Pancreas (tissue), 10 donors: ENCODE data around the gene RNF144A. TPM values are rescaled to one million over a fixed set of nuclear protein-coding genes. Genes with fewer than 3 reads are reported as not detected.

Experiments
- ATAC-seq, 4 donors: fragments of 200-7000 bp; cut with Tn5 transposase; one replicate each; pipeline versions ENCODE4 v1.8.0 to v1.9.1; 2020; ENCODE audit warnings: mild to moderate bottlenecking in 4 of 4, moderate library complexity in 4 of 4
- DNase-seq, 6 donors: peaks; one replicate each; pipeline ENCODE4 v3.0.0-alpha.2; 2020
- FAIRE-seq: peaks from 2 replicates; lab custom pipeline; 2012; peaks lifted over from hg19 to GRCh38; lab: Jason Lieb, UNC
- H3K27ac ChIP-seq, 4 donors: fragments of 200-600 bp; sonication (generic); 1 replicate in 3 of 4; 2 replicates in 1 of 4; pipeline versions ENCODE4 v1.5.0 to v1.8.0; 2020
- H3K27me3 ChIP-seq, 4 donors: fragments of 200-600 bp; one replicate each; pipeline ENCODE4 v1.8.0; 2021
- H3K36me3 ChIP-seq, 3 donors: fragments of 200-600 bp; sonication (generic) in 1 of 3; one replicate each; pipeline versions ENCODE4 v1.5.0 to v1.8.0; 2020 to 2021
- H3K4me1 ChIP-seq, 3 donors: fragments of 200-600 bp; one replicate each; pipeline ENCODE4 v1.8.0; 2021
- H3K4me3 ChIP-seq, 4 donors: fragments of 200-600 bp; sonication (generic) in 2 of 4; one replicate each; pipeline versions ENCODE4 v1.5.0 to v1.8.0; 2020 to 2021
- H3K9me3 ChIP-seq, 4 donors: fragments of 200-600 bp; one replicate each; pipeline ENCODE4 v1.8.0; 2021
- CTCF ChIP-seq, 4 donors: fragments of 200-600 bp; sonication (generic) in 3 of 4; IDR thresholded peaks; one replicate each; pipeline versions ENCODE4 v1.5.0 to v1.8.0; 2021; ENCODE audit warnings: antibody characterized with exemption in 4 of 4
- WGBS, 2 donors: extraction: QIAGEN DNeasy Blood & Tissue Kit; methylation state at CpG; one replicate each; pipeline ENCODE4 v1.1.7; 2013; 5-methylcytosine and 5-hydroxymethylcytosine counted together
- intact Hi-C, 3 donors: fragments of 100-400 bp; cut with DNase I; formaldehyde crosslinking; loops; one replicate each; pipeline versions ENCODE4 v1.11.1 to v1.14.2; 2022
- polyA plus RNA-seq, 2 donors: library from polyadenylated mRNA; stranded (reverse); fragments of 200-250 nt; gene quantifications; one replicate each; pipeline ENCODE4 v1.2.3, GENCODE V29; 2013
- total RNA-seq, 6 donors: library from RNA; stranded (reverse); fragmentation: NEBNext Ultra II Directional in 4 of 6; extraction: Animal tissue kit (Norgen Biotek cat#: 25700) in 4 of 6; gene quantifications; one replicate each; pipeline versions ENCODE4 v1.2.1 to v1.2.4, GENCODE V29; 2021 to 2023
- donor health status: healthy with polysubstance abuse.
- donor health status: DM: no; HTN: no; CAD: no; lungs with moderate emphysema.
- donor health status: DM: no; HTN: no; CAD: no.
- donor health status: control.
- donor health status: control.
- donor health status: Bipolar disorder and iron deficiency.
- donor health status: DM: yes; HTN: yes; CAD: no.
- donor health status: DM: no; HTN: no; CAD: no.
- donor health status: DM: no; HTN: no; CAD: no.
- donor health status: DM: yes; HTN: yes; CAD: no.

Gene RNF144A
- total and polyA plus RNA-seq, 8 donors: 9.4 to 78.7 (median 34.1) TPM

GRCh38 chr2:6913415-6914157, 3.6 kb upstream of the RNF144A start:
- H3K9me3 ChIP-seq: no peaks in the 10 kb centered on the region
- no peak overlapping the region for H3K27ac ChIP-seq
- no peak for FAIRE-seq
- ATAC-seq: no peak
- no peak for TF ChIP-seq CTCF (IDR thresholded peaks at IDR 0.05)
- 91 to 95% methylated on average over 9 of the region's 9 CpGs for WGBS, 2 donors
- intact Hi-C loops: no loop called here
- H3K4me1 ChIP-seq: peaks cover 0 to 5% (median 5%) of the 10 kb centered on the region in 3 donors
- no peak overlapping the region for H3K4me3 ChIP-seq
- H3K36me3 ChIP-seq: no peaks in the 10 kb centered on the region
- H3K27me3 ChIP-seq: no peaks in the 10 kb centered on the region
- no peak for DNase-seq

GRCh38 chr2:6914828-6915227, 2.4 kb upstream of the RNF144A start:
- no peaks in the 10 kb centered on the region for H3K36me3 ChIP-seq
- H3K4me3 ChIP-seq: no peak overlapping the region
- ATAC-seq (peak in 3 of 4 donors; percentile 9 to 33 (median 15)), FAIRE-seq (no peak), DNase-seq (peak in 1 of 6 donors; percentile 59)
- peaks cover 1 to 14% (median 5%) of the 10 kb centered on the region in 3 donors for H3K4me1 ChIP-seq
- H3K9me3 ChIP-seq: no peaks in the 10 kb centered on the region
- TF ChIP-seq CTCF (IDR thresholded peaks at IDR 0.05): no peak
- intact Hi-C loops: loop anchor here in 1 of 3 donors (5.0 kb wide), 1 partner anchor 117 kb away; no protein-coding TSS in a partner anchor
- WGBS, 2 donors: 75 to 83% methylated on average over 3 of the region's 3 CpGs
- no peak overlapping the region for H3K27ac ChIP-seq
- no peaks in the 10 kb centered on the region for H3K27me3 ChIP-seq

- intact Hi-C loops: loop anchor here in 1 of 3 donors (5.0 kb wide), 1 partner anchor 117 kb away; no protein-coding TSS in a partner anchor
- ATAC-seq (no peak), FAIRE-seq (no peak), DNase-seq (no peak)
- no peak overlapping the region for H3K4me3 ChIP-seq
- H3K9me3 ChIP-seq: no peaks in the 10 kb centered on the region
- peaks cover 7 to 20% (median 10%) of the 10 kb centered on the region in 3 donors for H3K4me1 ChIP-seq
- H3K36me3 ChIP-seq: no peaks in the 10 kb centered on the region
- H3K27me3 ChIP-seq: no peaks in the 10 kb centered on the region
- TF ChIP-seq CTCF (IDR thresholded peaks at IDR 0.05): no peak
- WGBS, 2 donors: 89 to 92% methylated on average over 2 of the region's 2 CpGs
- H3K27ac ChIP-seq: no peak overlapping the region
Observed at GRCh38 chr2:6915399-6915798, 1.8 kb upstream of the RNF144A start.

GRCh38 chr2:6916224-6916623, 988 bp upstream of the RNF144A start:
- Histone ChIP-seq H3K27me3 (no peaks in the 10 kb centered on the region), H3K9me3 (no peaks in the 10 kb centered on the region), H3K4me3 (peak overlapping the region in 1 of 4 donors; percentile 96), H3K27ac (no peak overlapping the region), H3K4me1 (peaks cover 15 to 28% (median 18%) of the 10 kb centered on the region in 3 donors), H3K36me3 (no peaks in the 10 kb centered on the region)
- no peak for DNase-seq
- 86% methylated on average over 3 of the region's 3 CpGs for WGBS, 2 donors
- TF ChIP-seq CTCF (IDR thresholded peaks at IDR 0.05): no peak
- FAIRE-seq: no peak
- intact Hi-C loops: loop anchor here in 1 of 3 donors (5.0 kb wide), 1 partner anchor 116 kb away; no protein-coding TSS in a partner anchor
- ATAC-seq: no peak

GRCh38 chr2:6916736-6917070, 509 bp upstream of the RNF144A start:
- Histone ChIP-seq H3K27ac (no peak overlapping the region), H3K4me3 (peak overlapping the region in 3 of 4 donors; percentile 26 to 96 (median 76))
- WGBS, 2 donors: 47 to 49% methylated on average over 8 of the region's 8 CpGs

More at GRCh38 chr2:6916736-6917070, 509 bp upstream of the RNF144A start:
- ATAC-seq: no peak
- Histone ChIP-seq H3K27me3 (no peaks in the 10 kb centered on the region), H3K4me1 (peaks cover 20 to 33% (median 23%) of the 10 kb centered on the region in 3 donors), H3K36me3 (no peaks in the 10 kb centered on the region), H3K9me3 (no peaks in the 10 kb centered on the region)
- intact Hi-C loops: loop anchor here in 1 of 3 donors (5.0 kb wide), 1 partner anchor 116 kb away; no protein-coding TSS in a partner anchor
- FAIRE-seq: no peak
- TF ChIP-seq CTCF (IDR thresholded peaks at IDR 0.05): no peak
- DNase-seq: no peak
